M059J (cell line): ENCODE data around the gene HNF1A. TPM values are rescaled to one million over a fixed set of nuclear protein-coding genes. Genes with fewer than 3 reads are reported as not detected.

Experiments
- DNase-seq: peaks from one replicate; pipeline ENCODE4 v3.0.0-alpha.2; 2012; ENCODE audit warnings: low read depth
- total RNA-seq: library from RNA; depleted of rRNA; stranded (reverse); fragments of >200 nt; shearing (Covaris generic); gene quantifications from 2 replicates; pipeline ENCODE4 v1.2.3, GENCODE V29; 2014

Gene HNF1A
- total RNA-seq, 1 experiment from 2014 or later = not detected

DNA sequence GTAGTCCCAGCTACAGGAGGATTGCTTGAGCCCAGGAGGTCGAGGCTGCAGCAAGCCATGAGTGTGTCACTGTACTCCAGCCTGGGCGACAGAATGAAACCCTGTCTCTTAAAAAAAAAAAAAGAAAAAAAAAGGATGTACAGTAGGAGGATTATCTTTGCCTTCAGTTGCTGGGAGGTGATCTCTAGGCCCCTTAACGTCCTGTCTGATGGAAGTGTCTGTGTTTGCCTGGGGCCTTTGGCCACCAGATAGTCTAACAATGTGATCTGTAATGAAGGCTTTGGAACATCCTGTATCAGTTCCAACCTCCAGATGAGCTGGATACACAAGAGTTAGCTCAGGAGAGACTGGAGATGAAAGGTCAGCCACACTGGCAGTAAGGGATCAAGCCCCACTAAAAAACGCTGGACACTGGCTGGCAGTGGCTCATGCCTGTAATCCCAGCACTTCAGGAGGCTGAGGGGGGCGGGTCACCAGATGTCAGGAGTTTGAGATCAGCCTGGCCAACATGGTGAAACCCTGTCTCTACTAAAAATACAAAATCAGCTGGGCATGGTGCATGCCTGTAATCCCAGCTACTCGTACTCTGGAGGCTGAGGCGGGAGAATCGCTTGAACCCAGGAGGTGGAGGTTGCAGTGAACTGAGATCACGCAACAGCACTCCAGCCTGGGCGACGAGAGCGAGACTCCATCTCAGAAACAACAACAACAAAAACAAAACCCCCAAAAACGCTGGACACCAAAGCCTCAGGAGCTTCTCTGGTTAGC, 19.0 kb upstream of the HNF1A start:
- DNase-seq = no peak

GRCh38 chr12:120960657-120961056, 17.7 kb upstream of the HNF1A start:
- DNase-seq = no peak

GRCh38 chr12:120961604-120962531, 16.5 kb upstream of the HNF1A start:
- no peak for DNase-seq

GRCh38 chr12:120962532-120963020, 15.8 kb upstream of the HNF1A start:
- no peak for DNase-seq

DNA sequence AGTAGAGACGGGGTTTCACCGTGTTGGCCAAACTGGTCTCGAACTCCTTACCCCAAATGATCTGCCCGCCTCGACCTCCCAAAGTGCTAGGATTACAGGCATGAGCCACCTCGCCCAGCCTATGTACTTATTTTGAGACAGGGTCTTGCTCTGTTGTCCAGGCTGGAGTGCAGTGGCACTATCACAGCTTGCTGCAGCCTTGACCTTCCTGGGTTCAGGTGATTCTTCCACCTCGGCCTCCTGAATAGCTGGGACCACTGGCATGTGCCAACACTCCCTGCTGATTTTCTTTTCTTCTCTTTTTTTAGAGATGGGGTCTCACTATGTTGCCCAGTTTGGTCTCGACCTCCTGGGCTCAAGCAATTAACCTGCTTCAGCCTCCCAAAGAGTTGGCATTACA, 14.0 kb upstream of the HNF1A start:
- no peak for DNase-seq

GRCh38 chr12:120965534-120966091, 12.7 kb upstream of the HNF1A start:
- DNase-seq = no peak

DNA sequence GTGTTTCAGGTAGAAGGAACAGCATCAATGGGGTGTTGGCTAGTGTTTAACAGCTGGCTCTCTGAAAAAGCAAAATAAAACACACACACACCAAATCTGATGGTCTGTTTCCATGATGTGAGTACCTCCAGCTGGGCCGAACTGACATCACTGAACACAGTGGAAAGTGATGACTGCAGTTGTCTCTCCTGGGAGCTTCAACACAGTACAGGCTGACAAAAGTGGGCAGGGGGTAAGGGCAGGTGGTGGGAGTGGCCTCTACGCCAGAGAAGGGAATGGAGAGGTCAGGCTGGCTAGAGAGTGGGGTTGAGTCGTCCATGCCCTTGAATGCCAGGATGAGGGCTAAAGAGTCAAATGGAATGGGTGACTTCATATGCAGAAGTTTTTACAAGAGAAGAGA, 8.0 kb upstream of the HNF1A start:
- DNase-seq = no peak

DNA sequence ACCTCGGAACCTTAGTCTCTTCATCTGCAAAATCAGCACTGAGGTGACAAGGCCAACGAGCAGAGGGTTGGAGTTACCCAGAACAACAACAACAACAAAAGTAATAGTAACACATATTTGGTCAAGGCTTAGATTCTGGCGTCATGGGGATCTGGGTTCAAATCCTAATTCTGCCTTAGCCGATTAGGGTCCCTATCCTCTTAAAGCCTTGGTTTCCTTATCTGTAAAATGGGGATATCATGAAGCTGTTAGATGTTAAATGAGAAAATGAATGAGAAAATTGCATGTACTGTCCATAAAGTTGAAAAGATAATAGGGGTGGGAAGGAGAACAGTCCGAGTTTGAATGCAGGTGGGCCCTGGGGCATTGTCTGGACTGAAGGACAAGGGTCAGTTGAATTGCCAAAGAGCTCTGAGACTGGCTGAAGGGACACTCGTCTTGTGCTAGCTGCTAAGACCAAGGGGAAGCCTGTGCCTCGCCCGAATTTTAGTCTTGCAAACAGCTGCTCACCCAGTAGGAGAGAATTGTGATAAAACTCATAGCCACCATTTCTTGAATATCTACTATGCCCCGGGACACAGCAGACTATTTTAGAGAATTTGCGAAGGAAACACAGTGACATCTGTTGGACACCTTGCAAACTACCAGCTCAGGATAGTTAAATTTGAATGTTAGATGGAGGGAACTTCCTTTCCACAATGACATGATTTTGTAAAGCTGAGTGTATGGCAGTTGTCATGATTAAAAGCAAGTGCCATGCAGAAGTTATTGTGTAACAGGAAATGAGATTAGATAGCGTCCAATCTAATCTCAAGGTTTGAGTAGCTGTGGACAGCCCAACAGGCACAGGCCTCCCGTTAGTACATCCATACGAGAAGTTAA, 6.8 kb upstream of the HNF1A start:
- DNase-seq = peak; percentile 62

DNA sequence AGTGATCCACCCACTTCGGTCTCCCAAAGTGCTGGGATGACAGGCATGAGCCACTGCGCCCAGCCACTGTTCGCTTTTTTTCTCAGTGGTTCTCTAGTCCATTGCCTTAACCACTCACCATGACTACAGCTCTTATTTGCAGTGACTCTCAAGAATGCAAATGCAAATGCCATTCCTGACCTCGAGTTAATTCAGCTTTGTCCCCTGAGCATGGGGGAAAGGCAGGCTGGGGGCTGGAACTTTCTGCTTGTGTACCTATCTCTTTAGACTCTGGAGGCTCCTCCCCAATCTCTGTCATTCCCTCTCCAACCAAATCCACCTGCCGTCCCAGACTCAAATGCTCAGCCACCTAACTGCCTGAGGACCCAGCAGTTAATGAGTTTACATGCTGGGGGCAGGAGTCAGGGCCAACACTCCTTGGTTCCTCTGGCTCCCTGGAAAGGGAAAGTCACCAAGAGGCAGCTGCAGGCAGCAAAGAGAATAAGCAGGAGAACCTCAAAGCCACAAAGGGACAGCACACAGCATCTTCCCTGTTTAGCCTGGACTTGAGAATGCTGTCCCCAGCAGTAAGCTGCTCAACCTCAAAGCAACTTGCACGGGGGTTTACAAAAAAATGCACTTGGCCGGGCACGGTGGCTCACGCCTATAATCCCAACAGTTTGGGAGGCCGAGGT, 5.3 kb upstream of the HNF1A start:
- DNase-seq = peak; percentile 60

- DNase-seq = no peak
Observed at GRCh38 chr12:120977531-120978295, 630 bp upstream of the HNF1A start.

- DNase-seq = no peak
Observed at GRCh38 chr12:120979220-120979861, 998 bp downstream of the HNF1A start.

DNA sequence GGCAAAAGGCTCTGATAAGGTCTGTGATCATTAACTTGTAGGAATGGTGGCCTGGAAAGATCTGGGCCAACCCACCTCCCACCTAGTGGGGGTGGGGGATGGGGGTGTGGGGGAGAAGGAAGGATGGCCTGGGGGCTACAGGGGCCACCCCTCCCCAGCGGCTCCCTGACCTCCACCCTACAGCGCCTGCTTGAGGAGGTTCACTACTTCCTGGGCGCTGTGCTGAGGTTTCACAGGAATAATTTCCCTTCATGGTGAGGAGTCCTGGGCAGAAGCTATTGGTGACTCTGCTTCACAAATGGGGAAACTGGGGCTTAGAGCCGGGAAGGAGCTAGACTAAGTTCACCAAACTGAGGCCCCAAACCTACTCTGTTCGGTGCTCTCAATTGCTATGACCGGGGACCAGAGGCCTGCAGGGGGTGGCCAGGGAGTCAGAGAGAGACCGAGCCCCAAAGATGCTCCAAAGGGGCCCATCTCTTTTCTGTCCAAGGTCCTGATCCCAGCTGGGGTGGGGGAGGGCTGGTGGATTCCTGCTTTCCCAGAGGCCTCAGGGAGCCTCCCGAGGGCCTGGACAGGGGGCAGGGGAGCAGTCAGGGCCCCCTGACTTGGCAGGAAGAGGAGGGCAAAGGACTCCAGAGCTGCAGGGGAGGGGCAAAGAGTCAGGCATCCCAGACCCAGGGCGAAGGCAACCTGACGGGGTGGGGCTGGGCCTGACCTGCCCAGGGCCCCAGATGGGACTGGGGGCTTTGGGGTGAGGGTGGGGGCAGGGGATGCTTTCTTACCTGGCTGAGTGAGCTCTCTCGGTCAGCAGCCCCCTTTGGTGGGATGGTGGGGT, 1.7 kb downstream of the HNF1A start:
- DNase-seq = no peak

- no peak for DNase-seq
Observed at GRCh38 chr12:120980800-120981368, 2.5 kb downstream of the HNF1A start.

GRCh38 chr12:120981407-120981941, 3.1 kb downstream of the HNF1A start:
- DNase-seq = no peak

DNA sequence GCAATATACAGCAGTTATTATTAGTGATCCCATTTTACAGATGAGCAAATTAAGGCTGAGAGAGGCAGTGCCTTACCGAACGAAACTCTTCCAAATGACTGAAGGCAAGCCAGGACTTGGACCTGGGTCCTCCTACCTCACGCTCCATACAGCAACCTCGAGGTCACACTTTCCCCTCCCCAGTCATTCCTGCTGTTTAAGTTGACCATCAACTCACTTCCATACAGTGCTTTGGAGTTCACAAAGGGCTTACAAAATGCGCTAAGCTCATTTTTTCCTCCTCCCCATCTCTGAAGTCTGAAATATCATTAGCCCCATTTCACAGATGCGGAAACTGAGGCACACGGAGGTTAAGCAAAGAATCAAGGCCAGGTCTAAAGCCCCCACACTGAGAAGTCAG, 4.3 kb downstream of the HNF1A start:
- no peak for DNase-seq

- no peak for DNase-seq
Observed at GRCh38 chr12:120983759-120984158, 5.4 kb downstream of the HNF1A start.

DNA sequence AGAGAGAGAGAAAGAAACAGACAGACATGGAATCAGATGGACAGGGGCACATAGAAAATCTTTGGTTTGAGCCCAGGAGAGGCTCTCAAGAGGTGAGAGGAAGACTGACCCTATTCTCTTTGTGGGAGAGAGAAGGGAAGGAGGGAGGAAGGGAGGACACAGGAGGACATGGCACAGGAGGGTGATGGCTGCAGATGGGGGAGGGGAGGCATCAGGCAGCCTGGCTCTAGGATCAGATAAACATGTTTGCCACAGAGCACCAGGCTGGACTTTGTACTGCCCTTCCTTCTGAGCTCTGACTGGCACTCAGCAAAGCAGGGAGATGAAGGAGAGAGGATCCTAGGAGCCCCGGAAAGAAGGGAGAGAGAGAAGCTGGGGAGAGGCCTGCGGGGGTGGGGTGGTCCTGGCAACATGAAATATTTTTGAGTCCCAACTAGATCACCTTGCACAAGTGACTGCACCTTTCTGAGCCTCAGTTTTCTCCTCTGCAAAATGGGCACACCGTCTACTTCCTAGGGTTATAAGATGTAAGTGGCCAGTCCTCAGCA, 6.1 kb downstream of the HNF1A start:
- no peak for DNase-seq

- DNase-seq = no peak
Observed at GRCh38 chr12:120988234-120988633, 9.9 kb downstream of the HNF1A start.
